HEK293 (cell line): ENCODE results near the gene SLCO4A1.

Experiments used
- CTCF ChIA-PET: fragments of 350-600 bp; formaldehyde crosslinking; extraction: SDS; loops from one replicate; lab custom pipeline; 2021; ENCODE audit warnings: antibody characterized with exemption; lab: Yijun Ruan, JAX
- POLR2A ChIA-PET: fragments of 300-600 bp; formaldehyde crosslinking; extraction: SDS; loops from one replicate; lab custom pipeline; 2020; ENCODE audit warnings: antibody characterized with exemption, inconsistent platforms; lab: Yijun Ruan, JAX
- H3K27ac ChIP-seq: fragments of 200-500 bp; sonication (Bioruptor generic); 2 replicates; pipeline ENCODE4 v1.5.1; 2014; ENCODE audit warnings: low read depth, low read length, control low read depth, inconsistent platforms; ENCODE audit errors: extremely low read depth
- H3K36me3 ChIP-seq, 2 experiments: fragments of 200-500 bp in 1 of 2; sonication (Bioruptor generic) in 1 of 2; 1 replicate in 1 of 2; 2 replicates in 1 of 2; pipeline ENCODE4 v1.5.1; 2014 to 2017; ENCODE audit warnings: inconsistent platforms in 2 of 2, low read length in 2 of 2; ENCODE audit not compliant: control insufficient read depth in 2 of 2, insufficient read depth in 1 of 2
- H3K4me1 ChIP-seq: fragments of 200-500 bp; sonication (Bioruptor generic); 2 replicates; pipeline ENCODE4 v1.5.1; 2014; ENCODE audit warnings: mild to moderate bottlenecking, low read length, inconsistent platforms; ENCODE audit not compliant: control insufficient read depth, insufficient read depth
- H3K4me3 ChIP-seq: 2 replicates; pipeline ENCODE4 v1.5.1; 2011; ENCODE audit warnings: low read depth, mild to moderate bottlenecking, control low read depth, low read length, moderate library complexity
- H3K9me3 ChIP-seq: fragments of 200-500 bp; sonication (Bioruptor generic); 2 replicates; pipeline ENCODE4 v1.5.1; 2014; ENCODE audit warnings: low read depth, low read length, inconsistent platforms; ENCODE audit not compliant: control insufficient read depth, insufficient read depth
- KLF10 ChIP-seq: fragments of 450-650 bp; IDR thresholded peaks from 2 replicates; pipeline ENCODE4 v1.5.1; 2018; ENCODE audit warnings: missing biosample characterization, mild to moderate bottlenecking, missing genetic modification characterization
- KLF8 ChIP-seq: fragments of 450-650 bp; formaldehyde crosslinking; IDR thresholded peaks from 2 replicates; pipeline ENCODE4 v1.5.1; 2016; ENCODE audit warnings: missing biosample characterization, missing genetic modification characterization
- PBX3 ChIP-seq: sonication (generic); formaldehyde crosslinking; IDR thresholded peaks from 2 replicates; pipeline ENCODE4 v1.8.1; 2022; ENCODE audit warnings: mild to moderate bottlenecking, moderate library complexity, missing genetic modification reagents
- PRDM1 ChIP-seq: fragments of 450-650 bp; formaldehyde crosslinking; IDR thresholded peaks from 2 replicates; pipeline ENCODE4; 2016; ENCODE audit warnings: missing biosample characterization, missing genetic modification characterization
- WT1 ChIP-seq: fragments of 450-650 bp; formaldehyde crosslinking; IDR thresholded peaks from 2 replicates; pipeline ENCODE4 v1.5.1; 2016; ENCODE audit warnings: missing biosample characterization, missing genetic modification characterization
- ZBTB21 ChIP-seq: fragments of 450-650 bp; formaldehyde crosslinking; IDR thresholded peaks from 2 replicates; pipeline ENCODE4 v1.5.1; 2017; ENCODE audit warnings: missing biosample characterization, missing genetic modification characterization
- ZBTB26 ChIP-seq: fragments of 450-650 bp; formaldehyde crosslinking; optimal IDR thresholded peaks from 2 replicates; pipeline ENCODE3; 2016; ENCODE audit warnings: missing biosample characterization, mild to moderate bottlenecking, missing genetic modification characterization
- ZNF148 ChIP-seq: fragments of 450-650 bp; formaldehyde crosslinking; IDR thresholded peaks from 2 replicates; pipeline ENCODE4 v1.5.0; 2017; ENCODE audit warnings: missing biosample characterization, missing genetic modification characterization, borderline replicate concordance
- ZNF16 ChIP-seq: fragments of 450-650 bp; formaldehyde crosslinking; IDR thresholded peaks from 2 replicates; pipeline ENCODE4 v1.5.1; 2016; ENCODE audit warnings: low read depth, missing biosample characterization, missing genetic modification characterization
- ZNF174 ChIP-seq: fragments of 450-650 bp; formaldehyde crosslinking; IDR thresholded peaks from 2 replicates; pipeline ENCODE4 v1.5.0; 2017; ENCODE audit warnings: missing biosample characterization, mild to moderate bottlenecking, missing genetic modification characterization
- ZNF175 ChIP-seq: fragments of 450-650 bp; formaldehyde crosslinking; IDR thresholded peaks from 2 replicates; pipeline ENCODE4 v1.5.1; 2016; ENCODE audit warnings: missing biosample characterization, missing genetic modification characterization
- ZNF214 ChIP-seq: fragments of 450-650 bp; formaldehyde crosslinking; IDR thresholded peaks from 2 replicates; pipeline ENCODE4 v1.5.1; 2017; ENCODE audit warnings: missing biosample characterization, mild to moderate bottlenecking, missing genetic modification characterization, borderline replicate concordance
- ZNF26 ChIP-seq: fragments of 450-650 bp; formaldehyde crosslinking; IDR thresholded peaks from 2 replicates; pipeline ENCODE4 v1.5.1; 2016; ENCODE audit warnings: missing biosample characterization, missing genetic modification characterization
- ZNF274 ChIP-seq, 2 experiments: fragments of 200-500 bp in 1 of 2; fragments of 450-650 bp in 1 of 2; sonication (Bioruptor generic) in 1 of 2; formaldehyde crosslinking in 1 of 2; IDR thresholded peaks; 2 replicates each; pipeline versions ENCODE4 v1.5.1 to v1.6.1; 2014 to 2016; ENCODE audit warnings: borderline replicate concordance in 1 of 2, inconsistent platforms in 1 of 2, low read length in 1 of 2, missing biosample characterization in 1 of 2, missing genetic modification characterization in 1 of 2
- ZNF280C ChIP-seq: fragments of 450-650 bp; formaldehyde crosslinking; IDR thresholded peaks from 2 replicates; pipeline ENCODE4 v1.5.1; 2016; ENCODE audit warnings: missing biosample characterization, missing genetic modification characterization
- ZNF416 ChIP-seq: fragments of 450-650 bp; formaldehyde crosslinking; IDR thresholded peaks from 2 replicates; pipeline ENCODE4 v1.5.1; 2016; ENCODE audit warnings: missing biosample characterization, missing genetic modification characterization
- ZNF521 ChIP-seq: fragments of 450-650 bp; formaldehyde crosslinking; IDR thresholded peaks from 2 replicates; pipeline ENCODE4 v1.5.1; 2017; ENCODE audit warnings: missing biosample characterization, mild to moderate bottlenecking, missing genetic modification characterization
- ZNF560 ChIP-seq: fragments of 450-650 bp; formaldehyde crosslinking; IDR thresholded peaks from 2 replicates; pipeline ENCODE4 v1.5.1; 2017; ENCODE audit warnings: missing biosample characterization, missing genetic modification characterization, borderline replicate concordance
- ZNF600 ChIP-seq: fragments of 450-650 bp; formaldehyde crosslinking; IDR thresholded peaks from 2 replicates; pipeline ENCODE4 v1.5.1; 2016; ENCODE audit warnings: missing biosample characterization, missing genetic modification characterization
- ZNF629 ChIP-seq: fragments of 450-650 bp; formaldehyde crosslinking; IDR thresholded peaks from 2 replicates; pipeline ENCODE4 v1.5.1; 2017; ENCODE audit warnings: missing biosample characterization, missing genetic modification characterization
- ZNF639 ChIP-seq: fragments of 450-650 bp; formaldehyde crosslinking; IDR thresholded peaks from 2 replicates; pipeline ENCODE4 v1.5.1; 2016; ENCODE audit warnings: missing biosample characterization, missing genetic modification characterization
- ZNF707 ChIP-seq: fragments of 450-650 bp; formaldehyde crosslinking; IDR thresholded peaks from 2 replicates; pipeline ENCODE4 v1.5.1; 2016; ENCODE audit warnings: missing biosample characterization, missing genetic modification characterization
- ZNF747 ChIP-seq: fragments of 450-650 bp; formaldehyde crosslinking; IDR thresholded peaks from 2 replicates; pipeline ENCODE4 v1.5.1; 2016; ENCODE audit warnings: missing biosample characterization, missing genetic modification characterization
- ZNF76 ChIP-seq: fragments of 450-650 bp; formaldehyde crosslinking; IDR thresholded peaks from 2 replicates; pipeline ENCODE4; 2016; ENCODE audit warnings: low read depth, missing biosample characterization, missing genetic modification characterization, borderline replicate concordance
- ZNF776 ChIP-seq: fragments of 450-650 bp; formaldehyde crosslinking; IDR thresholded peaks from 2 replicates; pipeline ENCODE4 v1.5.0; 2017; ENCODE audit warnings: missing biosample characterization, missing genetic modification characterization, borderline replicate concordance
- ZNF837 ChIP-seq: fragments of 450-650 bp; formaldehyde crosslinking; IDR thresholded peaks from 2 replicates; pipeline ENCODE4 v1.5.1; 2016; ENCODE audit warnings: missing biosample characterization, missing genetic modification characterization

Gene SLCO4A1

GRCh38 chr20:62712606-62713005 lies 70.3 kb downstream of the SLCO4A1 start (continued):
- TF ChIP-seq ZNF416, result no peak
- no peak for TF ChIP-seq ZNF26 (tag by site-specific recombination)
- TF ChIP-seq ZNF600 (tag by site-specific recombination), result no peak
- TF ChIP-seq ZNF16, result no peak
- no peak for TF ChIP-seq ZNF776 (tag by site-specific recombination)
- no peak for TF ChIP-seq ZNF274 (IDR thresholded peaks at IDR 0.05; ENCODE audit: low read length)
- no peak for TF ChIP-seq ZNF274 (tag by site-specific recombination; IDR thresholded peaks at IDR 0.05; ENCODE audit: borderline replicate concordance)
- no peak for TF ChIP-seq ZNF174 (tag by site-specific recombination)
- TF ChIP-seq ZNF707, result no peak
- no peak for TF ChIP-seq ZNF148 (tag by site-specific recombination)
- TF ChIP-seq PRDM1, result no peak
- no peak for TF ChIP-seq ZNF629 (tag by site-specific recombination)
- no peak for TF ChIP-seq PBX3
- TF ChIP-seq ZNF639 (tag by site-specific recombination), result no peak
- TF ChIP-seq, all 188 proteins: peak for 0

GRCh38 chr20:62714006-62714405 lies 71.7 kb downstream of the SLCO4A1 start:
- Histone ChIP-seq H3K27ac (no peak overlapping the region), H3K4me1 (no peaks in the 10 kb centered on the region), H3K36me3 (no peaks in the 10 kb centered on the region), H3K4me3 (no peak overlapping the region), H3K9me3 (no peaks in the 10 kb centered on the region)
- ChIA-PET CTCF (no interaction called here), POLR2A (no interaction called here)
- TF ChIP-seq ZBTB21 (tag by site-specific recombination), result no peak
- no peak for TF ChIP-seq ZNF175
- no peak for TF ChIP-seq ZNF747 (tag by site-specific recombination)
- TF ChIP-seq ZNF280C, result no peak
- TF ChIP-seq ZNF560 (tag by site-specific recombination), result no peak
- no peak for TF ChIP-seq ZNF837
- no peak for TF ChIP-seq ZNF76 (tag by site-specific recombination)
- TF ChIP-seq ZNF521, result no peak
- TF ChIP-seq ZBTB26 (tag by site-specific recombination), result no peak
- no peak for TF ChIP-seq ZNF214 (tag by site-specific recombination)
- TF ChIP-seq ZNF776 (tag by site-specific recombination), result no peak
- TF ChIP-seq PBX3, result no peak
- TF ChIP-seq KLF10 (tag by site-specific recombination), result no peak
- no peak for TF ChIP-seq WT1
- no peak for TF ChIP-seq KLF8
